ENCODE data around the gene SCGB1D1. TPM values are rescaled to one million over a fixed set of nuclear protein-coding genes. Genes with fewer than 3 reads are reported as not detected.

The SCGB1D1 gene, protein sequence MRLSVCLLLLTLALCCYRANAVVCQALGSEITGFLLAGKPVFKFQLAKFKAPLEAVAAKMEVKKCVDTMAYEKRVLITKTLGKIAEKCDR
- not detected for total RNA-seq

GRCh38 chr11:62190011-62190410 lies at the start of gene SCGB1D1:
TSS of gene SCGB1D1 (plus strand) at chr11:62190216. CDS start at chr11:62190285, 69 bp downstream.

DNA sequence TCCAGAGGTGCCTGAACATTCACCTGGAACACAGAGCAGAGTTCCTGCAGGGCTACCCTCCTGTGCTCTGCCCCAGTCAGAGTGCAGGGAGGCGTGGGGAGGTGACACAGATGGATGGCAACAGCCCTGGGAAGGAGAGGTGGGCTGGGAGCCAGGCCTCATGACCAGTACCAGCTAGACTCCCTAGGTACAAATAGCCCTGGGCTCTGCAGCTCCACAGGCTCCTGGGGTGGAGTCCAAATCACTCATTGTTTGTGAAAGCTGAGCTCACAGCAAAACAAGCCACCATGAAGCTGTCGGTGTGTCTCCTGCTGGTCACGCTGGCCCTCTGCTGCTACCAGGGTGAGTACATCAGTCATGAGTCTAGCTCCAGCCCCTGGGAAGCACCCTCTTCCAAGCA lies 52.0 kb downstream of the SCGB1D1 start, which contains the start of gene SCGB1D2:
TSS of gene SCGB1D2 (plus strand) at position 219 of the 400 bp plus-strand sequence. CDS start at position 288, 69 bp downstream.

Other genes starting within 250 kb of the SCGB1D1 start
- 1.6 TPM for gene BEST1, start 239.9 kb upstream of the SCGB1D1 start, total RNA-seq
- 513 TPM for gene FTH1, start 222.6 kb upstream of the SCGB1D1 start, total RNA-seq
- 22.6 TPM for gene INCENP, start 66.2 kb upstream of the SCGB1D1 start, total RNA-seq
- gene SCGB2A1, start 18.5 kb downstream of the SCGB1D1 start, total RNA-seq, result not detected
- not detected for gene SCGB1D2, start 52.0 kb downstream of the SCGB1D1 start, total RNA-seq
- not detected for gene SCGB2A2, start 79.9 kb downstream of the SCGB1D1 start, total RNA-seq
- not detected for gene SCGB1D4, start 108.9 kb downstream of the SCGB1D1 start, total RNA-seq
- gene ASRGL1, start 147.2 kb downstream of the SCGB1D1 start, total RNA-seq, result 40.6 TPM
- not detected for gene SCGB1A1, start 228.8 kb downstream of the SCGB1D1 start, total RNA-seq

Measured in diencephalon (tissue), 1 donor.